GM21381 (cell line): Measurements from ENCODE around the gene NPIPB8.
A peak's percentile ranks its signal among the peaks of the same experiment; 100 is the strongest.
"Not testable (repeated sequence)": the region's sequence is repeated elsewhere in the genome, so short reads cannot be mapped to it uniquely, and the experiment has no call there.

Experiments
- ATAC-seq: cut with Tn5 transposase; IDR thresholded peaks from one replicate; pipeline ENCODE4 v1.9.1; 2021; ENCODE audit warnings: mild to moderate bottlenecking, moderate library complexity; ENCODE audit not compliant: unreplicated experiment

Gene NPIPB8

GRCh38 chr16:28623172-28623711, 14.6 kb upstream of the NPIPB8 start:
- no peak for ATAC-seq

- not testable (repeated sequence) for ATAC-seq
Measured at GRCh38 chr16:28630905-28631304, 7.0 kb upstream of the NPIPB8 start.

GRCh38 chr16:28636093-28636823, 1.6 kb upstream of the NPIPB8 start:
- ATAC-seq: not testable (repeated sequence)

- not testable (repeated sequence) for ATAC-seq
Measured at GRCh38 chr16:28638359-28638758, 494 bp downstream of the NPIPB8 start.

- not testable (repeated sequence) for ATAC-seq
Measured at GRCh38 chr16:28639959-28640358, 2.1 kb downstream of the NPIPB8 start.

GRCh38 chr16:28666264-28666663, 28.4 kb downstream of the NPIPB8 start:
- ATAC-seq: not testable (repeated sequence)

- not testable (repeated sequence) for ATAC-seq
Measured at GRCh38 chr16:28667480-28667879, 29.6 kb downstream of the NPIPB8 start.

GRCh38 chr16:28668199-28668598, 30.3 kb downstream of the NPIPB8 start:
- not testable (repeated sequence) for ATAC-seq

- ATAC-seq: peak; percentile 80
Measured at GRCh38 chr16:28688327-28688952, 50.6 kb downstream of the NPIPB8 start.

GRCh38 chr16:28689425-28689824, 51.6 kb downstream of the NPIPB8 start:
- ATAC-seq: not testable (repeated sequence)

- not testable (repeated sequence) for ATAC-seq
Measured at GRCh38 chr16:28691722-28692121, 53.9 kb downstream of the NPIPB8 start.

GRCh38 chr16:28693257-28693950, 55.5 kb downstream of the NPIPB8 start:
- not testable (repeated sequence) for ATAC-seq

- ATAC-seq: not testable (repeated sequence)
Measured at GRCh38 chr16:28699792-28700191, 61.9 kb downstream of the NPIPB8 start.

GRCh38 chr16:28700349-28700748, 62.5 kb downstream of the NPIPB8 start:
- ATAC-seq: not testable (repeated sequence)

- ATAC-seq: not testable (repeated sequence)
Measured at GRCh38 chr16:28701384-28701783, 63.5 kb downstream of the NPIPB8 start.

- not testable (repeated sequence) for ATAC-seq
Measured at GRCh38 chr16:28704246-28704645, 66.4 kb downstream of the NPIPB8 start.
